Neural cell (in vitro differentiated cells): ENCODE results near the gene PRDM4.
"Not testable (repeated sequence)": the region's sequence is repeated elsewhere in the genome, so short reads cannot be mapped to it uniquely, and the experiment has no call there.

Experiments used
- CTCF ChIP-seq: fragments of 450-650 bp; IDR thresholded peaks from 2 replicates; pipeline ENCODE4 v1.5.1; 2014; ENCODE audit warnings: antibody characterized with exemption, mild to moderate bottlenecking, moderate library complexity; ENCODE audit not compliant: poor library complexity, severe bottlenecking
- EZH2 ChIP-seq: fragments of 200-600, 300-800 bp; shearing (Covaris generic), sonication (generic); IDR thresholded peaks from 2 replicates; pipeline ENCODE4 v1.6.1; 2014; ENCODE audit warnings: antibody characterized with exemption, low read length, borderline replicate concordance, mild to moderate bottlenecking; ENCODE audit not compliant: insufficient read depth, poor library complexity, severe bottlenecking
- POLR2AphosphoS5 ChIP-seq: IDR thresholded peaks from 2 replicates; pipeline ENCODE4 v1.6.1; 2012
- REST ChIP-seq: IDR thresholded peaks from 2 replicates; pipeline ENCODE4 v1.6.1; 2012; ENCODE audit warnings: borderline replicate concordance
- SMC3 ChIP-seq: fragments of 450-650 bp; conservative IDR thresholded peaks from 2 replicates; pipeline ENCODE4 v1.6.1; 2014; ENCODE audit warnings: antibody characterized with exemption, mild to moderate bottlenecking, moderate library complexity; ENCODE audit not compliant: poor library complexity

GRCh38 chr12:107695772-107696171 lies 65.2 kb downstream of the PRDM4 start:
- TF ChIP-seq CTCF (peak; percentile 48), SMC3 (peak; percentile 46)
- TF ChIP-seq EZH2, REST, POLR2AphosphoS5: not testable (repeated sequence)
